ENCODE measurements around the gene NT5E.

NT5E gene

GRCh38 chr6:85422996-85423395, 26.9 kb upstream of the NT5E start:
- DNase-seq, result no peak

- DNase-seq, result no peak
Observed at GRCh38 chr6:85424981-85425380, 24.9 kb upstream of the NT5E start.

- no peak for DNase-seq
Observed at GRCh38 chr6:85425997-85426396, 23.9 kb upstream of the NT5E start.

- no peak for DNase-seq
Observed at GRCh38 chr6:85428486-85428885, 21.4 kb upstream of the NT5E start.

- DNase-seq, result no peak
Observed at GRCh38 chr6:85429346-85429745, 20.5 kb upstream of the NT5E start.

- no peak for DNase-seq
Observed at GRCh38 chr6:85431271-85431670, 18.6 kb upstream of the NT5E start.

- no peak for DNase-seq
Observed at GRCh38 chr6:85432554-85432953, 17.3 kb upstream of the NT5E start.

GRCh38 chr6:85435851-85436250, 14.0 kb upstream of the NT5E start:
- no peak for DNase-seq

- no peak for DNase-seq
Observed at GRCh38 chr6:85436411-85436810, 13.5 kb upstream of the NT5E start.

- no peak for DNase-seq
Observed at GRCh38 chr6:85436939-85437495, 12.9 kb upstream of the NT5E start.

GRCh38 chr6:85443349-85444117, 6.3 kb upstream of the NT5E start:
- DNase-seq, result no peak

GRCh38 chr6:85449388-85449817, 480 bp upstream of the NT5E start:
- no peak for DNase-seq

GRCh38 chr6:85451565-85452306, 1.9 kb downstream of the NT5E start:
- DNase-seq, result no peak

GRCh38 chr6:85452441-85452881, 2.6 kb downstream of the NT5E start:
- no peak for DNase-seq

- DNase-seq, result no peak
Observed at GRCh38 chr6:85453052-85453451, 3.2 kb downstream of the NT5E start.

GRCh38 chr6:85453490-85453889, 3.6 kb downstream of the NT5E start:
- no peak for DNase-seq

- no peak for DNase-seq
Observed at GRCh38 chr6:85455471-85456026, 5.7 kb downstream of the NT5E start.

- no peak for DNase-seq
Observed at GRCh38 chr6:85456782-85457181, 6.9 kb downstream of the NT5E start.

GRCh38 chr6:85458184-85458583, 8.3 kb downstream of the NT5E start:
- no peak for DNase-seq

GRCh38 chr6:85458782-85459181, 8.9 kb downstream of the NT5E start:
- DNase-seq, result no peak

- DNase-seq, result no peak
Observed at GRCh38 chr6:85459224-85459901, 9.5 kb downstream of the NT5E start.

- DNase-seq, result no peak
Observed at GRCh38 chr6:85460154-85460920, 10.5 kb downstream of the NT5E start.
